ENCODE data around the gene ZMIZ1.

The ZMIZ1 gene

GRCh38 chr10:79321494-79321882 lies 252.7 kb downstream of the ZMIZ1 start:
- in situ Hi-C loops (cut with HindIII; ENCODE audit: low pct_ligation_motif_present, low sequenced_read_pairs), result no loop called here
- no peaks in the 10 kb centered on the region for H3K36me3 ChIP-seq (replicated peaks)
- DNase-seq, result no peak
- H3K27ac ChIP-seq, result no peak overlapping the region
- no peak for TF ChIP-seq CTCF (IDR thresholded peaks at IDR 0.05; ENCODE audit: low read depth, low read length, missing control alignments)
- H3K27me3 ChIP-seq (replicated peaks), result no peaks in the 10 kb centered on the region
- H3K4me3 ChIP-seq (ENCODE audit: low read depth, low read length), result no peak overlapping the region

GRCh38 chr10:79321951-79322350 lies 253.2 kb downstream of the ZMIZ1 start:
- H3K27ac ChIP-seq, result no peak overlapping the region
- no peaks in the 10 kb centered on the region for H3K27me3 ChIP-seq (replicated peaks)
- no peak overlapping the region for H3K4me3 ChIP-seq (ENCODE audit: low read depth, low read length)
- in situ Hi-C loops (cut with HindIII; ENCODE audit: low pct_ligation_motif_present, low sequenced_read_pairs), result no loop called here
- no peak for TF ChIP-seq CTCF (IDR thresholded peaks at IDR 0.05; ENCODE audit: low read depth, low read length, missing control alignments)
- DNase-seq, result no peak
- no peaks in the 10 kb centered on the region for H3K36me3 ChIP-seq (replicated peaks)

- in situ Hi-C loops (cut with HindIII; ENCODE audit: low pct_ligation_motif_present, low sequenced_read_pairs), result no loop called here
- Histone ChIP-seq H3K27ac (no peak overlapping the region), H3K27me3 (replicated peaks) (no peaks in the 10 kb centered on the region), H3K36me3 (replicated peaks) (no peaks in the 10 kb centered on the region), H3K4me3 (ENCODE audit: low read depth, low read length) (no peak overlapping the region)
- peak; percentile 92 for DNase-seq
- TF ChIP-seq CTCF (IDR thresholded peaks at IDR 0.05; ENCODE audit: low read depth, low read length, missing control alignments), result no peak
Observed at GRCh38 chr10:79322616-79323543, 254.1 kb downstream of the ZMIZ1 start.

GRCh38 chr10:79323602-79324001 lies 254.8 kb downstream of the ZMIZ1 start:
- Histone ChIP-seq H3K36me3 (replicated peaks) (no peaks in the 10 kb centered on the region), H3K27ac (no peak overlapping the region), H3K27me3 (replicated peaks) (no peaks in the 10 kb centered on the region), H3K4me3 (ENCODE audit: low read depth, low read length) (no peak overlapping the region)
- no peak for TF ChIP-seq CTCF (IDR thresholded peaks at IDR 0.05; ENCODE audit: low read depth, low read length, missing control alignments)
- no peak for DNase-seq
- in situ Hi-C loops (cut with HindIII; ENCODE audit: low pct_ligation_motif_present, low sequenced_read_pairs), result no loop called here

GRCh38 chr10:79324032-79324695 lies 255.4 kb downstream of the ZMIZ1 start:
- H3K27ac ChIP-seq, result no peak overlapping the region

More at GRCh38 chr10:79324032-79324695, 255.4 kb downstream of the ZMIZ1 start:
- TF ChIP-seq CTCF (IDR thresholded peaks at IDR 0.05; ENCODE audit: low read depth, low read length, missing control alignments), result no peak
- H3K36me3 ChIP-seq (replicated peaks), result no peaks in the 10 kb centered on the region
- DNase-seq, result no peak
- H3K4me3 ChIP-seq (ENCODE audit: low read depth, low read length), result no peak overlapping the region
- in situ Hi-C loops (cut with HindIII; ENCODE audit: low pct_ligation_motif_present, low sequenced_read_pairs), result no loop called here
- no peaks in the 10 kb centered on the region for H3K27me3 ChIP-seq (replicated peaks)

All from brain microvascular endothelial cell (primary cell).